Suppressor macrophage treated with lipopolysaccharide for 4 hours (primary cell): ENCODE results near the gene GHRHR.
A peak's percentile ranks its signal among the peaks of the same experiment; 100 is the strongest.

Experiments used
- DNase-seq: peaks from one replicate; pipeline ENCODE4 v3.0.0-alpha.2; 2020

Gene GHRHR

DNA sequence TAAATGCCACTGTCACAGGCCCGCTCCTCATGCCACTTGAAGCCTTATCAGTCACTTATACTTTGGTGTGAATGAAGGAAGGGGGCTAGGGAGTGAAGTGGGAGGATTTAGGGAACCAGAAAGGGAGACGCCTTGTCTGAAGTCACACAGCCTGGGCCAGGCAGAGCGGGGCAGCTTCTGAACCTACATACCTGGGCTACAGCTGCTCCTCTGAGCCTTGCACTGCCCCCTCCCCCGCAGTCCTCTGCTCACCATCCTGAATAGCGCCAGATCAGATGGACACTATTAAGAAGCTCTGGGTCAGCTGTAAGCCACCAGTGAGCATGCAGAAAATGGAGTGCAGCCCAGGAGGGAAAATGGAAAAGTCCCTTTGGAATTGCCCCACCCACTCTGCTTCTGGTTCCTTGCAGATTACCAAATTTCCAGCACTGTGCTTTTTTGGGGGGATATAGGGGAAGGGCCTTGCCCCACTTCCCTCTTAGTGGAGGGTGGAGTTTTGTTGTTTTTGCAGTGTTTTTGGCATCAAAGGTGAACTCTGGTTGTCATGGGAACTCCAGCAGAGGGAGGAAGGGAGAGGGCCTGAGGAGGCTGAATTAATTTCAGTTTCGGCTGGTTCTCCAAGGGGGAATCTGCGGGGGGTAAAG, 53.4 kb downstream of the GHRHR start:
- peak; percentile 16 for DNase-seq

DNA sequence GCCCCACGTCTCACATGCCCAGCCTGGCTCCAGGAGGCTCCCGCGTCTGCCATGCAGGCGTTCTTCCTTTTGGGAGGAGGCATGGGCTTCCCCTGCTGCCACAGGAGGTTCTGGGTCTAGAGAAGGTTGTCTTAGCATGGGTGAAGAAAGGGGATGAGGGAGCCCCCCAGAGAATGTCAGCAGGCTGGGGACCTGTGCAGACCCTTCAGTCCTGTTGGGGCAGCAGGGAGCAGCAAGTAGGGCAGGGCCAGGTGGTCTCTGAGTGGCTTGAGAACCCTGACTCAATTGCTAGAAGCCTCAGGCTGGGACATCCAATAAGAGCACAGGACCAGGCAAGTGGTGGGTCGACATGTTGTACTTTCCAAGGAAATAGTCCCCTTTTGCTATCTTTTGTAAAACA, 54.0 kb downstream of the GHRHR start:
- DNase-seq: no peak

DNA sequence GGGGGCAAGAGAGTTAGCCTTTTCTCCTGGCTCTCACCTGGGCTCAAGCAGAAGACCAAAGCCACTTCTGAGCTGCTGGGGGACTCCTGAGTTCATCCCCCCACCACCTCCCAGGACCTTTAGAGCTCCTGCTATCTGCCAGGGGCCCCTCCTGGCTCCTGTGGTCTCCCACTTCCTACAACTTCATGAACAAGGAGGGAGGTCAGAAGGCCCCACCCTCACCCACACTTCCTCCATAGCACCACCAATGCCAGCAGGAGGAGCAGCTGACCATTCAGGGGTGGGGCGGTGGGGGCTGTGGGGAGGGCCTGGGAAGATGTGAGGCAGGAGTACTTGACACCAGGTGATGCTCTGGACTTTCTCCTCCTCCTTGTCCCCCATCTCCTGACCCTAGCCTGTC, 55.8 kb downstream of the GHRHR start:
- no peak for DNase-seq

DNA sequence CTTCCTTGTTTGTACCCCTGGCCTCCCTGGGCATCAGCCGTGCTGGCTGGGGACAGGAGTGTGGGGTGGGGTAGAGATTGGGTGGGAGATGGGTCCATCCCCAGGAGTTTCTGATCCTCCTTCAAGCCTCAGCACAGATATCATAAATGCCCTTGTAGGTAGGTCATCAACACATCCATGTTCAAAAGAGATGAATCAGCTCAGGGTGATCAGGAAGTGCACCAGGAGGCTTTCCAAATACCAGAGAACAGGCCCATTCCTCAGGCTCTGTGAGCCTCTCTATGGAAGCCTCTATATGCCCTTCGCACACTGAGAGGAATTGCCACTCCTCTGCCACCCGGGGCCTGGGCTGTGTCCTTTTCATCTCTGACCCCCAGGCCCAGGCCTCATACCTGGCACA, 56.4 kb downstream of the GHRHR start:
- DNase-seq: no peak

DNA sequence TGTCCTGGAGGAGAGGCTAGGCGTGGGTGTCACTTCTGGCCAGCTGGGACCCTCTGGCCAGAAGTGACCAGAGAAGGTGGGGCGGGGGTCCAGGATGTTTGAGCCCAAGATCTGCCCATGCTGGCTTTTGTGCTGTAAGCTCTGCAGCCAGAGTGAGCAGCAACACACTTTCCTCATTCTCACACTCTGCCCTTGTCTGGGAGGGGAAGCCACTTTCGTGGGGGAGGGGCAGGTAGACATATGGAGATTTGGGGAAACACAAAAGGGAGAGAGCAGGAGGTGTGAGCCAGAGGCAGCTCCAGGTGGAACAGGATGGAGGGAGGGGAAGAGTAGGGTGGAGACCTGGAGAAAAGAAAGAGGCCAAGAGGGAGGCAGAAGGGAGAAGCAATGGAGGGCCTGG, 56.9 kb downstream of the GHRHR start:
- DNase-seq: no peak

DNA sequence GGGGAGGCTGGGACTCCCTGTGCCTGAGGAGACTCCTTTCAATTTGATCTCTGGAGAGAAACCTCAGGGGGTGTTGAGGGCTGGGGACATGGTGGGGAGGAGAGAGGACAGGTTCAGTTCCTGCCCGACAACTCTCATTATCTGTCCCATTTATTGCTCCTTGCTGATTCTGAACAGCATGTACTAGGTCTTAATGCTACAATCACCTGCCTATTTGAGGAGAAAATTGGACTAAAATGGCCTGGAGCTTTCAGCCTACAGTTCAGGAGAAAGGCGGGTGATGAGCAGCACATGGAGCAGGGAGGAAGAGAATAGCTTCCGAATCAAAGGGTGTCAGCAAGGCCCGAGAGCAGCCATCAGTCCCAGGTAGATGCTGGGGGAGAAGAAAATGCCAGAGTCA, 58.4 kb downstream of the GHRHR start:
- DNase-seq: no peak

- no peak for DNase-seq
These were observed 59.0 kb downstream of the GHRHR start for GRCh38 chr7:31022726-31023125.

GRCh38 chr7:31023877-31024276, 60.1 kb downstream of the GHRHR start:
- DNase-seq: no peak

DNA sequence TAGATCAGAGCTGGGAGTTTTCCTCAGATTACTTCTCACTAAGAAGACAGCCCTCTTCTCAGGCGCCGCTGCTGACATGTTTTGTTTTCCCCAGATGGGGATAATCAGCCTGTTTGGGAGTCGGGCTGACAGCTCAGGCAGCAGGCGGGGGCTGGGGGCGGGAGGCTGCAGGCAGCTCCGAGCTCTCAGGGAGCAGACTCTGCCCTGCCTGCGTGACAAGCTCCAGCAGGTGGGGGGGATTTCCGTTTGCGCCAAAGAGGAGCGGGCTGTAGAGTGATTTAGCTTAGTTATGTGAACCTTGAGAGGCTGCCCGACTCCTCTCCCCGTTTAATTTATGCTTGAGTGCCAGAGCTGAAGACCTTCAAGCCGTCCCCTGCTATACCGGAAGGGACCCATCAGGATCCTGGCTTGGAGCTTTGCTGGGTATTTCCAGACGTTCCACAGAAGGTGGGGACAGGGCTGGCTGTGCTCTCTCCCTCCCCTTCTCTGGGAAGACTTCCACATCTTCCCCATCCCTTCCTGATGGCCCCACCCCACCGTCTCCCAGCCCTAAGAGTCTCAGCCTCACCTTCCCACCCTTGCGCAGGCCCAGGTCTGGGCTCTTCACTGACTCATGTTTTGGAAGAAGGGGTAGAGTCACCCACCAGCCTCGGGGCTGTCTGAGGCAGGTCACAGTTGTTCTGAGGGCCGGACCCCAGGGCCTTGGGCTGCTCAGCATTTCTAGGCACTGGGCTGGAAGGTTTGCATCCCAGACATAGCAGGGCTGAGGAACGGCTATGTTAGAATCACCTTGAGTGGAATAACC, 63.6 kb downstream of the GHRHR start:
- no peak for DNase-seq

DNA sequence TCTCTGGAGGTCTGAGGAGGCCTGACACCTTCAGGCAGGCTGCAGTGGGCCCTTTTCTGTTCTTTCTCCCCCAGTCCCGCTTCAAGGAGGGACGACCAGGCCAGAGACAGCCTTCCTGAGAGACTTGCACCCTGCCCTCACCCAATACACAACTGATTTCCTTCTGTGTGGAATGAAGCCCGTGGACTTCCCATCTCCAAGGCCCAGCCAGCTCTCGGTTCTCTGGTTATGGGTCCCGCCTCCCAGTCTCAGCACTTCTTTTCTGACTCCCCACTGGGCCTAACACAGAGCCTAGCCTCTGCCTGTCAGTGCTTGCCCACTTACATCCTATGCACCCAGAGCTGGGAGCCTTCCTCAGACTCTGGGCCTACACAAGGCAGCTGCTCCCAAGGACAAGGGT, 64.3 kb downstream of the GHRHR start:
- no peak for DNase-seq

GRCh38 chr7:31028417-31028992, 64.8 kb downstream of the GHRHR start:
- DNase-seq: no peak
